K562 (cell line): ENCODE data around the gene MAML3. TPM values are rescaled to one million over a fixed set of nuclear protein-coding genes. Genes with fewer than 3 reads are reported as not detected.

Experiments used
- BRF1 ChIP-seq: IDR thresholded peaks from 3 replicates; pipeline ENCODE4 v1.6.1; 2011; ENCODE audit warnings: borderline replicate concordance, mild to moderate bottlenecking; ENCODE audit not compliant: insufficient read length; ENCODE audit errors: extremely low read depth
- CC2D1A ChIP-seq: fragments of 450-650 bp; IDR thresholded peaks from 2 replicates; pipeline ENCODE4 v1.6.1; 2017; ENCODE audit warnings: mild to moderate bottlenecking
- ELF1 ChIP-seq: fragments of 200-800 bp; sonication (Bioruptor generic); IDR thresholded peaks from 2 replicates; pipeline ENCODE4 v1.6.1; 2016; ENCODE audit warnings: missing genetic modification characterization, missing compliant biosample characterization
- FOXK2 ChIP-seq, 2 experiments: fragments of 450-650 bp; IDR thresholded peaks in 1 of 2; conservative IDR thresholded peaks in 1 of 2; 2 replicates each; pipeline ENCODE4 v1.6.1; 2016; ENCODE audit warnings: low read depth in 2 of 2, mild to moderate bottlenecking in 1 of 2
- GATAD2A ChIP-seq: fragments of 450-650 bp; IDR thresholded peaks from 2 replicates; pipeline ENCODE4 v1.6.1; 2017
- HDAC8 ChIP-seq: fragments of 450-650 bp; IDR thresholded peaks from 2 replicates; pipeline ENCODE4 v1.6.1; 2016; ENCODE audit warnings: mild to moderate bottlenecking, missing genetic modification characterization, moderate library complexity, missing compliant biosample characterization
- HNRNPUL1 ChIP-seq: fragments of 200-400 bp; formaldehyde crosslinking; IDR thresholded peaks from 2 replicates; pipeline ENCODE4 v1.6.1; 2017; ENCODE audit warnings: low read length
- JUND ChIP-seq, 2 experiments: IDR thresholded peaks; 2 replicates in 1 of 2; 3 replicates in 1 of 2; pipeline ENCODE4 v1.6.1; 2011; ENCODE audit warnings: borderline replicate concordance in 2 of 2, low read depth in 2 of 2, low read length in 2 of 2, improper control_type of control experiment in 1 of 2, missing biosample characterization in 1 of 2, missing genetic modification characterization in 1 of 2, missing genetic modification reagents in 1 of 2
- MIER1 ChIP-seq: fragments of 450-650 bp; IDR thresholded peaks from 2 replicates; pipeline ENCODE4 v1.6.1; 2016; ENCODE audit warnings: antibody characterized with exemption, mild to moderate bottlenecking, low read depth
- NFATC3 ChIP-seq: fragments of 450-650 bp; IDR thresholded peaks from 2 replicates; pipeline ENCODE4 v1.6.1; 2017; ENCODE audit warnings: mild to moderate bottlenecking
- NR0B1 ChIP-seq: fragments of 450-650 bp; IDR thresholded peaks from one replicate; pipeline ENCODE4 v1.6.1; 2018; ENCODE audit warnings: mild to moderate bottlenecking, moderate library complexity; ENCODE audit not compliant: partially characterized antibody
- NR2C1 ChIP-seq, 2 experiments: fragments of 450-650 bp; IDR thresholded peaks; 2 replicates each; pipeline ENCODE4 v1.6.1; 2017; ENCODE audit warnings: mild to moderate bottlenecking in 2 of 2, antibody characterized with exemption in 1 of 2, inconsistent platforms in 1 of 2, missing compliant biosample characterization in 1 of 2, missing genetic modification characterization in 1 of 2
- POLR2AphosphoS2 ChIP-seq: IDR thresholded peaks from 2 replicates; pipeline ENCODE4 v1.6.1; 2012; ENCODE audit warnings: low read length, improper control_type of control experiment
- POLR2B ChIP-seq: fragments of 450-650 bp; IDR thresholded peaks from 2 replicates; pipeline ENCODE4 v1.6.1; 2018; ENCODE audit warnings: low read depth; ENCODE audit not compliant: partially characterized antibody
- RAD51 ChIP-seq: fragments of 450-650 bp; IDR thresholded peaks from 2 replicates; pipeline ENCODE4 v1.7.1; 2016; ENCODE audit warnings: low read depth, mild to moderate bottlenecking, borderline replicate concordance
- SAFB2 ChIP-seq: fragments of 200-400 bp; formaldehyde crosslinking; IDR thresholded peaks from 2 replicates; pipeline ENCODE4 v1.6.1; 2018; ENCODE audit warnings: borderline replicate concordance, low read length, low read depth, moderate library complexity; ENCODE audit not compliant: severe bottlenecking
- TAL1 ChIP-seq: fragments of 450-650 bp; IDR thresholded peaks from 2 replicates; pipeline ENCODE4 v1.6.1; 2016; ENCODE audit warnings: mild to moderate bottlenecking
- TRIM24 ChIP-seq, 2 experiments: fragments of 450-650 bp; IDR thresholded peaks; 2 replicates each; pipeline ENCODE4 v1.6.1; 2016
- ZBTB33 ChIP-seq: sonication (generic); formaldehyde crosslinking; IDR thresholded peaks from 2 replicates; pipeline ENCODE4 v1.8.1; 2023; ENCODE audit warnings: mild to moderate bottlenecking, missing genetic modification reagents
- ZC3H8 ChIP-seq: fragments of 450-650 bp; IDR thresholded peaks from 2 replicates; pipeline ENCODE4 v1.6.1; 2017
- ZNF398 ChIP-seq: fragments of 250-450 bp; sonication (Bioruptor Pico); IDR thresholded peaks from 2 replicates; pipeline ENCODE4 v1.8.0; 2021; ENCODE audit warnings: moderate library complexity, mild to moderate bottlenecking, inconsistent platforms
- ZNF41 ChIP-seq: fragments of 250-450 bp; sonication (Bioruptor Pico); conservative IDR thresholded peaks from 2 replicates; pipeline ENCODE4 v1.4.0; 2020; ENCODE audit warnings: mild to moderate bottlenecking
- ZNF57 ChIP-seq: fragments of 450-650 bp; formaldehyde crosslinking; IDR thresholded peaks from 2 replicates; pipeline ENCODE4 v1.4.0; 2020; ENCODE audit warnings: mild to moderate bottlenecking, moderate library complexity
- ZNF717 ChIP-seq: fragments of 250-450 bp; sonication (Bioruptor Pico); IDR thresholded peaks from 2 replicates; pipeline ENCODE4 v1.5.0; 2021
- polyA plus RNA-seq, 8 experiments: library from polyadenylated mRNA; depleted of rRNA in 4 of 8; stranded (reverse) in 5 of 8; unstranded in 3 of 8; fragments of >200 nt; fragmentation: Nextera tagmentation in 2 of 8; fragmentation: Illumina TruSeq in 1 of 8; extraction: Ambion mirVana in 2 of 8; extraction: Trizol in 1 of 8; gene quantifications; 2 replicates each; pipeline versions ENCODE4 v1.2.1 to v1.2.3, GENCODE V29; 2011 to 2014; ENCODE audit warnings: inconsistent platforms in 1 of 8, missing spikeins in 1 of 8
- total RNA-seq, 7 experiments: library from RNA; depleted of rRNA in 6 of 7; stranded (reverse); fragments of >200 nt in 6 of 7; fragmentation: Illumina TruSeq in 2 of 7; extraction: Trizol in 2 of 7; gene quantifications; 2 replicates each; pipeline versions ENCODE4 v1.2.1 to v1.2.3, GENCODE V29; 2011 to 2021; ENCODE audit warnings: low replicate concordance in 1 of 7

Gene MAML3
- total and polyA plus RNA-seq, 9 of the 15 experiments (the other 6 are each of a cell fraction or from before 2014, with no cell fraction given), result 0.01 to 0.55 (median 0.25) TPM

- TF ChIP-seq NR0B1, result no peak
- TF ChIP-seq SAFB2, result no peak
- TF ChIP-seq POLR2AphosphoS2, result no peak
- no peak for TF ChIP-seq ZNF398 (CRISPR knock-in tag)
- TF ChIP-seq ZC3H8, result no peak
- no peak for TF ChIP-seq JUND (IDR thresholded peaks at IDR 0.05; ENCODE audit: borderline replicate concordance, low read depth, low read length)
- no peak for TF ChIP-seq JUND (tag; IDR thresholded peaks at IDR 0.05; ENCODE audit: borderline replicate concordance, low read depth, low read length)
- no peak for TF ChIP-seq HNRNPUL1
- no peak for TF ChIP-seq ZNF717 (CRISPR knock-in tag)
- no peak for TF ChIP-seq FOXK2 (conservative IDR thresholded peaks at IDR 0.05 in 1 of 2, IDR thresholded peaks at IDR 0.05 in 1 of 2; ENCODE audit: low read depth in 2 of 2)
- TF ChIP-seq ZNF41 (CRISPR knock-in tag), result no peak
- no peak for TF ChIP-seq TAL1
- TF ChIP-seq ELF1 (tag), result peak; percentile 59
- peak; percentile 72; the same call in 1 of the 2 replicates for TF ChIP-seq GATAD2A
- TF ChIP-seq RAD51, result no peak
- TF ChIP-seq ZNF57 (CRISPR knock-in tag), result no peak
- no peak for TF ChIP-seq CC2D1A
- TF ChIP-seq HDAC8 (tag), result no peak
- TF ChIP-seq TRIM24 (IDR thresholded peaks at IDR 0.05), result 0 out of 4 replicates have a peak, but pooled peaks of 1 of the 2 experiments have one; percentile 13
- no peak for TF ChIP-seq NR2C1 (IDR thresholded peaks at IDR 0.05)
- TF ChIP-seq NR2C1 (tag; IDR thresholded peaks at IDR 0.05), result no peak
- no peak for TF ChIP-seq ZBTB33 (CRISPR knock-in tag)
- no peak for TF ChIP-seq NFATC3
- no peak for TF ChIP-seq POLR2B
- no peak for TF ChIP-seq MIER1
- TF ChIP-seq BRF1, result no peak
Observed at GRCh38 chr4:140150886-140151698, 2.9 kb downstream of the MAML3 start (continued).
